ENCODE results near the gene LIX1L.

- TF ChIP-seq, protein P1, sequence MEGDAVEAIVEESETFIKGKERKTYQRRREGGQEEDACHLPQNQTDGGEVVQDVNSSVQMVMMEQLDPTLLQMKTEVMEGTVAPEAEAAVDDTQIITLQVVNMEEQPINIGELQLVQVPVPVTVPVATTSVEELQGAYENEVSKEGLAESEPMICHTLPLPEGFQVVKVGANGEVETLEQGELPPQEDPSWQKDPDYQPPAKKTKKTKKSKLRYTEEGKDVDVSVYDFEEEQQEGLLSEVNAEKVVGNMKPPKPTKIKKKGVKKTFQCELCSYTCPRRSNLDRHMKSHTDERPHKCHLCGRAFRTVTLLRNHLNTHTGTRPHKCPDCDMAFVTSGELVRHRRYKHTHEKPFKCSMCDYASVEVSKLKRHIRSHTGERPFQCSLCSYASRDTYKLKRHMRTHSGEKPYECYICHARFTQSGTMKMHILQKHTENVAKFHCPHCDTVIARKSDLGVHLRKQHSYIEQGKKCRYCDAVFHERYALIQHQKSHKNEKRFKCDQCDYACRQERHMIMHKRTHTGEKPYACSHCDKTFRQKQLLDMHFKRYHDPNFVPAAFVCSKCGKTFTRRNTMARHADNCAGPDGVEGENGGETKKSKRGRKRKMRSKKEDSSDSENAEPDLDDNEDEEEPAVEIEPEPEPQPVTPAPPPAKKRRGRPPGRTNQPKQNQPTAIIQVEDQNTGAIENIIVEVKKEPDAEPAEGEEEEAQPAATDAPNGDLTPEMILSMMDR (IDR thresholded peaks at IDR 0.05): no peak
- no peak for TF ChIP-seq POLR2A (IDR thresholded peaks at IDR 0.05)
Measured at GRCh38 chr1:145979746-145980456, 22.1 kb upstream of the LIX1L start.

Measured in right lobe of liver (tissue), 4 donors.